ENCODE results near the gene CUX1.

Gene CUX1

DNA sequence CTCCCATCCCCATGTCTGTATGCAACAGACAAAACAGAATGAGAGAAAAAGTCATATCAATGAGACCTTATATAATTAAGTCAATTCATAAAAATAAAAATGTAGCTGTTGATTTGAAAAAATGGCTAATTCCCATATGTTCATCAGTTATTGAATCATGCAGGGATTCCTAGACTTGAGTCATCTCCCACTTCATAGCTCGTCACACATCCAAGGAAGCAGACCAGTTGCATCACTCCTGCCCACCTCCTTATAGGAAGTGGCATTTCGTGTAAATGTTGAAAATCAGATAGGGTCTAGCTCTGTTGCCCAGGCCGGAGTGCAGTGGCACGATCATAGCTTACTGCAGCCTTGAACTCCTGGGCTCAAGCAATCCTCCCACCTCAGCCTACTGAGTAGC, 413.2 kb downstream of the CUX1 start:
- DNase-seq = peak; percentile 27

DNA sequence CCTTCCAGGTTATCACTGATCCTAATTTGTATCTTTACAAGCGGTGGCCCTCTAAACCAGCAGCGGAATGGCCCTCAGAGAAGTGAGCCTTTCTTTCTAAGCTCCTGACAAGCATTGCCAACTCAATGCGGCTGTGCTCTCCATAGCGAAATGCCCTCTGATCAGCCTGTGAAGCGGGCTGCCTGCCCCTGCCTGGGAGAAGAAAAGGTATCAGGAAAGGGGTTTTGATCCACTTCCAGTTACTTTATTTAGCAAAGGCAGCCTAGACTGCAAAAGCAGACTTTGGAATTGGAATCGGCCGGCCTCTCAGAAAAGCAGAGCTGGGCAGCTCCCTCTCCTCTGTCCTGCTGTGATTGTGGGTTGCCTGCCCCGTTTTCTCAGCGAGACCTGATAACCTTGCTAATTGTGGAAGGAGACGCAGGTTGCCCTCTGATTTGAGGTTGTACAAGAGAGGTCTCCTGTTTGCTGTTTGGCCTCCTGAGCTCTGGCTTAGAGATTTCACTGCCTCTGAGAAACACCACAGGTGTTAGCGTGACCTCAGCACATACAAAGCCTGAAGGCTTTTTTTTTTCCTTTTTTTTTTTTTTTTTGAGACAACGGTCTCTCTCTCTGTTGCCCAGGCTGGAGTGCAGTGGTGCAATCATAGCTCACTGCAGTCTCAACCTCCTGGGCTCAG, 415.3 kb downstream of the CUX1 start:
- no peak for DNase-seq

DNA sequence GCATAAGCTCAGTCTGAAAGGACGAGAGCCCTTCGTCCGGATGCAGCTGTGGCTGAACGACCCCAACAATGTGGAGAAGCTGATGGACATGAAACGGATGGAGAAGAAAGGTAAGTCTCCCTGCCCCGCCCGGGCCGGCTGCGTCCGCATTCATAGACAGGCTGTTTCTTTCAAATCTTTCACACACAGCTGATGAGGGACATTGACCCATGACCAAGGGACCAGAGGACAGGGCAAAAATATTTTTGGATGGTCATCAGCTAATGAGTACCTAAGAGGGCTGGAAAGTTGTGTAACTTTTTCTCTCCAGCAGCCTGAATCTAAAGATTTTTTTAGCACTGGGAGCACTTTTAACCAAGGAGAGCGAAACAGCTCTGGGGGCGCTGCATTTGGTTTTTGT, 416.7 kb downstream of the CUX1 start:
- no peak for DNase-seq

DNA sequence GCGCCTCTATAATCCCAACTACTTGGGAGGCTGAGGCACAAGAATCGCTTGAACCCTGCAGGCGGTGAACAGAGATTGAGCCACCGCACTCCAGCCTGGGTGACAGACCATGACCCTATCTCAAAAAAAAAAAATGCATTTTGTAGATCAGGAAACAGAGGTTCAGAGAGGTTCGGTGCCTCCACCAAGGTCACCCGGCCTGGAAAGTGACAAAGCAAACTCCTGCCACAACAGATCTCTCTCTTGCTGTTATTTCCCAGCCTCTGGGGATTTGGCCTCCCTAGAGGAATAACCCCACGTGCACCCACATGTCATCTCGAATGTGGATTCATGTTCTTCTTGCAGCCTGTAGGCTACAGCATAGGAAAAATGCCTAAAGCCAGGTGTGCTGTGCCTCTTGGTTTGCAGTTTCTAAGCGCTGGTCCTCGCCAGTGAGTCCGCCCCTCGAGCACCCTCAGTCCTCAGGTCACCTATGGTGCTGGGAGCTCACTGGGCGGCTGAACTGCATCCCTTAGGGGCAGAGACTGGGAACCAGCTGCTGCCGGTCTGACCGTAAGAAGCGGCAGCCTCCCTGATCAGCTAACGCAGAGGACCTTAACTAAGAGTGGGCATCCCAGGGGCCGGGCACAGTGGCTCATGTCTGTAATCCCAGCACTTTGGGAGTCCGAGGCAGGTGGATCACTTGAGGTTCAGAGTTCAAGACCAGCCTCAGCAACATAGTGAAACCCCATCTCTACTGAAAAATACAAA, 417.6 kb downstream of the CUX1 start:
- DNase-seq = no peak

DNA sequence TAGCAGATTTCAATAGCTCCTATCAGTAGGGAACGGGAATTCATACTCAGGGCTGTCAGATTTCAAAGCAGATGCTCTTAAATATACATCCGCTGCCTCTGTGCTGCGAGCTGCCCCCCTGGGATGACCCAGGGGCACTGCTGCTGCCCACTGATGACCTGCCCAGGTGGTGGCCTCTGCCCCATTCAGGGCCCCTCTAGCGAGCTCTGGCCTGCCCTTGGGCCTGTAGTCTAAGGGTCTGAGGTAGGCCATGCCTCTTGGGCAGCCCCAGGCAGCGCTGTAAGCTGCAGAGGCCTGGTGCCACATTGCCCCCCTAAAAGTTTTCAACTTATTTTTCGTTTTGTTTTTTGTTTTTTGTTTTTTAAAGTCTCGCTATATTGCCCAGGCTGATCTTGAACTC, 418.7 kb downstream of the CUX1 start:
- no peak for DNase-seq

DNA sequence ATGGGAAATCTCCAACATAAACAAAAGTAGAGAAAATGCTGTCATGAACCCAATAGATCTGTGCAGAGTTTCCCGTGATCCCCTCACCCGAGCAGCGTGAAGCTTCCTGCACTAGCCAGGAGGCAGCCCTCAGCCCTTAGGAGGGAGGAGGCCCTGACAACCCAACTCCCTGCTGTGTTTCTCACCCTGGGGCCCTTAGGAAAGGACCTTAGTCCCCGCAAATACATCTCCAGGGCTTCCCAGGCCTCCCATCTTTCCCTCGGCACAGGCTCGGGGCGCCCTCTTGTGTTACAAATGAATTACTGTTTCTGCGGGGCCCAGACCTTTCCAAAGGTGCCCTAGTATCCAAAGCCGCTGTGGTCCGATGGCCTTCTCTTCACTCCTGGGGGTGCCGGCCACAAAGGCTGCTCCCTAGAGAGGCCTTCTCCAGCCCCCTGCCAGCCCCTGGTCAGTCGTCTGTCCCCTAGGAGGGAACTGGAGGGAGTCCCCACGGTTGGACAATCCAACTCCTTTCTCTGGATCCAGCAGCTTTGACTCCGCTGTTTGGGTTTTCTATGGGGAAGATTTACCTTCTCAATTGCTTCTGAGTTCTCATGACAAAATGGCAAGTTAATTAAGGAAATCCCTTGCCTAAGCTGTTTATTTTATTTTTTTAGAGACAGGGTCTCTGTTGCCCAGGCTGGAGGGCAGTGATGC, 419.3 kb downstream of the CUX1 start:
- peak; percentile 44 for DNase-seq

DNA sequence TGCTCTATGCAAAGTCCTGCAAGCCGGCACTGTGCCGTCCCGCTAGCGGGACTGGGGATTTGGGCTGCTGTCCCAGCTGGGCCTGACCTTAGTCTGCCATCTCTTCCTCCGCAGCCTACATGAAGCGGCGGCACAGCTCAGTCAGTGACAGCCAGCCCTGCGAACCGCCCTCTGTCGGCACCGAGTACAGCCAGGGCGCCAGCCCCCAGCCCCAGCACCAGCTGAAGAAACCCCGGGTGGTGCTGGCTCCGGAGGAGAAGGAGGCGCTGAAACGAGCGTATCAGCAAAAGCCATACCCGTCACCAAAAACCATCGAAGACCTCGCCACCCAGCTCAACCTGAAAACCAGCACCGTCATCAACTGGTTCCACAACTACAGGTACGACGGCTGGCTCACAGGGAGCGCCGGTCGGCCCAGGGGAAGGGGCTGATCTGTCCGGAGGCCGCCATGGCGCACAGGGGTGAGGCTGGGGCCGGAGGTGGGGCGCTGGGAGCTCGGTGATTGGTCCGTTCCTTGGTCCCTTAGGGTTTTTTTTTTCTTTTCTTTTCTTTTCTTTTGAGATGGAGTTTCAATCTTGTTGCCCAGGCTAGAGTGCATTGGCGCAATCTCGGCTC, 421.9 kb downstream of the CUX1 start:
- no peak for DNase-seq

DNA sequence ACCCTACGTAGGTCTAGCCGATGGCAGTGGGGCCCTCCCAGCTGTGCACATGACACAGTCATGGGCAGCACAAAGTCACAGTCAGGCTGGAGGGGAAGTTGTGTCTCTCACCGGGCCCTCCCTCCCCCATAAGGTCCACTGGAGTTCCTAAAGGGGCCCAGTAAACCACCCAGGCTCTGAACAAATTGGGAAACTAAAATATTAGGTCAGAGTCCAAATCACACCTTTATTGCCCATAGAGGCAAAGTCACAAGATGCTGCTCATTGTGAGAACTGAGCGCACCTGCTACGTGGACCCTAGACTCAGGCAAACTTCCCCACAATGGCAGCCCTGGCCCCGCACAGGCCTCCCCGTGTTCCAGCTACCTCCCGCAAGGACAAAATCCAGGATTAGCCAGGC, 424.0 kb downstream of the CUX1 start:
- DNase-seq = no peak

DNA sequence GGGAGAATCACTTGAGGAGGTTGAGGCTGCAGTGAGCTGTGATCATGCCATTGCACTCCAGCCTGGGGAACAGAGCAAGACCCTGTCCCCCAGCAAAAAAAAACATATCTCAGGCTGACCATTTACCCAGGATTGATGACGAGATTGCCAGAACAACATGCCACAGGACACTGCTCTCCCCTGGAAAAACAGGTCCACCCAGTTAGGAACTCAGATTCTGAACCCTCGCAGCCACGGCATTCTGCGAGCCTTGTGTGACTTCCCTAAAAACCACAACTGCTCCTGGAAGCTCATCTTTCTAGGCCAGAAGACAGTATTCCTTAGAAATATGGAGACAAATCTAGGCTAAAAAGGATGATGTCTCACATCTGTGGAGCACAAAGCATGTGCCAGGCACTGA, 427.2 kb downstream of the CUX1 start:
- no peak for DNase-seq

DNA sequence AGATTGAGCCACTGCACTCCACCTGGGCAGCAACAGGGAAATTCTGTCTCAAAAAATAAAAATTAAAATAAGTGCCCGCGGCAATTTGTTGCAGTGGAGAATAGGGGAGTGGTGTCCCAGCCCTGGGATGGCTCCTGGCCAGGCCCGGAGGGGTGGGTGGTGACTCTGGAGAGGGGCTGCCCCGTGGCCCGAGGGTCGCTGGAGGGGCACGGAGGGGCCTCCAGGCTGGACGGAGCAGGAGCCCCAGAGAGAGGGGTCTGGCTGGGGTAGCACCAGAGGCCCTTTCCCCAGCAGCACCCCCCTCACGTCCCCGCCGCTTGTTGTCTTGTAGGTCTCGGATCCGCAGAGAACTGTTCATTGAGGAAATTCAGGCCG, 430.6 kb downstream of the CUX1 start:
- no peak for DNase-seq

DNA sequence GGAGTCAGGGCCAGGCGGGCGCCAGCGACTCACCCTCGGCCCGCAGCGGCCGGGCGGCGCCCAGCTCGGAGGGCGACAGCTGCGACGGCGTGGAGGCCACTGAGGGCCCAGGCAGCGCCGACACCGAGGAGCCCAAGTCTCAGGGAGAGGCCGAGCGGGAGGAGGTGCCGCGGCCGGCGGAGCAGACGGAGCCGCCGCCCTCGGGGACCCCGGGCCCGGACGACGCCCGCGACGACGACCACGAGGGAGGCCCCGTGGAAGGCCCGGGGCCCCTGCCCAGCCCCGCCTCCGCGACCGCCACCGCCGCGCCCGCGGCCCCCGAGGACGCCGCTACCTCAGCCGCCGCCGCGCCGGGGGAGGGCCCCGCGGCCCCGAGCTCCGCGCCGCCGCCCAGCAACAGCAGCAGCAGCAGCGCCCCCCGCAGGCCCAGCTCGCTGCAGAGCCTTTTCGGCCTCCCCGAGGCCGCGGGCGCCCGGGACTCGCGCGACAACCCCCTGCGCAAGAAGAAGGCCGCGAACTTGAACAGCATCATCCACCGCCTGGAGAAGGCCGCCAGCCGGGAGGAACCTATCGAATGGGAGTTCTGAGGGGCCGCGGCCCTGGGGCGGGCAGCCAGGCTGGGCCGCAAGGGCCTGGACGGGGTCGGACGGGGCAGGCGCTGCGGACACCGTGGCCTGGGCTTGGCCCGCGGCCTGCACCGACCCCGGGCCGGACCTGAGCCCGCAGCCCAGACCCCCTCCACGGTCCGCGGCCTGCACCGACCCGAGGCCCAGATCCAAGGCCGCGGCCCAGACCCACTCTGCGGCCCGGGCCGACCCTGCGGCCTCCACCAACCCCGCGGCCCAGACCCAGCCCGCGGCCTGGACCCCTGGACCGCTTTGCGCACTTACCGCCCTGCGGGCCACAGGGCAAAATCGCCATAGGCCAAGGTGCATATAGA, 431.3 kb downstream of the CUX1 start:
- no peak for DNase-seq

DNA sequence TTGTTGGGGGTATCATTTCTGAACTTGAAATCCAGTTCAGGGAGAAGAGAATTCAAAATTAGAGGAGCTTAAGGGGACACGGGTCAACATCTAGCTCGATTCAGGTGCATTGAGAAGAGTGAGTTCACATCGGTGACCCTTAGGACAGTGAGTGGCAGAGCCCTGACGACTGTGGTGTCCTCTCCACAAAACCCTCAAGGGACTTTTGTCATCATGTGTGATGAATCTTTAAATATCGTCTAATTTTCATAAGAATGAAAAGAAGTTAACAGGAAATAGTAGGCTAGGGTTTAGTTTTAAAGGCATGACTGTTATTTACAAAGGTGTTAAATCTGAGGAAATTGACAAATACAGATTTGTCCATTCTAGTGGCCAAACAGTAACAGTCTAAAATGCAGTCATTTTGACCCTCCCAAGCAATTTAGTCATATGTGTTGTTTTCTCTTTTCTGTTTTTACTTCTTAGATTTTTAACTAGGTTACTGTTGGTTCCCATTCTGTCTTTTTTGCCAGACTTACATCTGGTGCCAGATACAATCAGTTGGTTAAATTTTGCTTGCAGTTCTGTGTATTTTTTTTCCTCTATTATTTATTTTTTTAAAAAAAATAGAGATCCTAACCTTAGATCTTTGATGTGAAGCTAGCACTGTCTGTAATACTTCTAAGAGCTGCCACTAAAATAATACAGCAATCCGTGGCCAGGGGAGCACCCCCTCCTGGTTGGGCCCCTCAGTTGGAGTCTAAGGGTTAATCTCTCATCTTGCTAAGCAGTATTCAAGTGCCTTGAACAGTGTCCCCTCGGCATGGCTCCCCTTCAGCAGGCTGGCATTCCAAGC, 434.3 kb downstream of the CUX1 start:
- no peak for DNase-seq

DNA sequence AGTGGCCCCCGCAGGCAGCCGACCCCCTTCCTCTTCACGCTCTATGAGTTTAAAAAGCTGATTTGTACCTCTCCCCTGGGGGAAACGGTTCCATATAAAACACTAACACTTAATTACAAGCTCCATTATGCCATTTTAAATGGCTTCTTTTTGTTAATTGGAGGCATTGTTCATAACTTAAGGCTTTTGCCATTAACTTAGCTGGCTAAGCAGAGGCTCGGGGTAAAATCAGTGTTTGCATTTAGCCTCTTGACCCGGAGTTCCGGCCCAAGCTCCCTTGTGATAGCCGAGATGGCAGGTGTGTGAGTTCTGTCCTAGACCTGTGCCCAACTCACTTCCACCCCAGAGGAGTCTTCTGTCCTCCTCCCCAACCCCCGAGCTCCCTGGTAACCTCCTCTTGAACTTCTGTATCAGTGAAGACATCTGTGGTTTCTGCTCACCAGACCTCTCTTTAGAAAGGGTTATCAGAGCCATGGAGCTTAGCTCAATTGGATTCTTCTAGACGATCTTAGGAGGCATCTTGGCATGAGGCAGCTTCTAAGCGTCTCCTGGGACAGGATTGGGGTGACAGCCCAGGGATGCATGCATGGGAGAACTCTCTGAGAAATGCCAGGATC, 435.0 kb downstream of the CUX1 start:
- no peak for DNase-seq

DNA sequence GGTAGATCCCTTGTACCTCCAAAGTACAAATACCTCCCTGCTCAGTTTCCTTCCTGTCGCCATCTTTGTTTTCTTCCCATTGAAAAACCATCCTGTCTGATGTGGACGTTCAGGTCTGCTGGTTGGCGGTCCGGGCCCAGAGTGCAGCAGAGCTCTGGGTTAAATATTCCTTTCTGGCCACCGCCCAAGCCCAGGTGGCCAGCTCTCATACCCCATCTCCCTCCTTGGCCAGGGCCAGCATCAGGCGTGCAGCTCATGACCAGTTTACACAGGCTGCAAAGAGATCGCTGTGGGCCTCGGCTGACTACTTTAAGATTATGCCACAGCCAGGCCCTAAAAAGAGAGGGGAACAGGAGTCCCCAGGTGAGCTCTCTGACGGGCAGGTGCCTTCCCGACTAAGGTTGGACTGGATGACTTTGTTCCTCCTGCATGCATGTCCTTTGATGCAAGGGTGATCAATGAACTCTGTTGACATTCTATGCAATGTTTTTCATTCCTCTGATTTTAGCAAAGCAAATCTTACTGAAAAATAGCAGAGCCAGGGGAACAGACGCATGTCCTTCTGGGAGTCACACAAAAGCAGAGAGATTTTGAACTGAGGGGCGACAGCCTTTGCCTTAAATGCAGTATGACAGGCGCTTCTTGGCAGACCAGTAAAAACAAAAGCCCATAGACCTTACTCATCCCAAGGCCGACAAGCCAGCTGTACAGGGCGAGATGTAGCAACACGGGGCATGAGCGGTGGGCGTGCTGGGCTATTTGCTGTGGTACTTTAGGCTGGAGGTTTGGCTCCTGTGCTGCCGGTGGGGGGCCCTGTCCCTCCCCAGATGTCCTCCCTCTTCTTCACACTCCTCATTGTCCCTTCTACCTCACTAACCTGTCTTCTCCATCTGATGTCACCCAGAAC, 435.9 kb downstream of the CUX1 start:
- DNase-seq = no peak

DNA sequence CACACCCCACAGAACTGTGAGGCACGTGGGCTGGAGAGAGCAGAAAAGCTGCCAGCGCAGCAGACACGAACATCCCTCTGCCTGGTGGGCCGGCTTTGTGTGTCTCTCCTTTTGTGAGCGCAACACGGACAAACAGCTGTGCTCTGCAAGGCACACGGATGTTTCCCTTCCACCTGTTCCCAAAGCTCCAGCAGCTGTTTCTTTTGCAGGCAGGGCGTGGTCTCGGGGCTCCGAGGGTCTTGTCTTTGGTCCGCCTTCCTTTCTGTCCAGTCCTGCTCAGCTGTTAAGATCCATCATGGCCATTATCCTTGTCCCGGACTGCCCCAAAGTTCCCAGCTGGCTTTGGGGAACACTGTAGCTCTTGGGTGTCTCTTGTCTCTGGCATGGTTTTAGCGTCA, 436.5 kb downstream of the CUX1 start:
- no peak for DNase-seq

DNA sequence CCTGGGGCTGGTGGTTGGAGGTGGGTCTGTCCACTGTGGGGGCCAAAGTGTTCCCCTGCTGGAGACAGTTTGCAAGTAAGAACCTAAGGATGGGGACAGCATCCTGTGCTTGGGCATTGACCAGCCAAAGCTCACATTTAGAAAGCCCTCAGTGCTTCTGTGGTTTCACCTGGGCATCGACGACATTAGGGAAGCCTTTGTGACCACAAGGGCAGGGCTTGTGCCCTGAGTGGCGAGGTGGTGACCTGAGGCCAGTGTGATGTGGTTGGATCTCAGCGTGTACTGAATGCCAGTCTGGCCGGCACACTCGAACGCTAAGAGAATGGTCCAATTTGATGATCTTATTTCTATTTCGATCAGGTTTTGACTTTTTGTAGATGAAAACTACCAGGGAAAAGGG, 437.1 kb downstream of the CUX1 start:
- no peak for DNase-seq

DNA sequence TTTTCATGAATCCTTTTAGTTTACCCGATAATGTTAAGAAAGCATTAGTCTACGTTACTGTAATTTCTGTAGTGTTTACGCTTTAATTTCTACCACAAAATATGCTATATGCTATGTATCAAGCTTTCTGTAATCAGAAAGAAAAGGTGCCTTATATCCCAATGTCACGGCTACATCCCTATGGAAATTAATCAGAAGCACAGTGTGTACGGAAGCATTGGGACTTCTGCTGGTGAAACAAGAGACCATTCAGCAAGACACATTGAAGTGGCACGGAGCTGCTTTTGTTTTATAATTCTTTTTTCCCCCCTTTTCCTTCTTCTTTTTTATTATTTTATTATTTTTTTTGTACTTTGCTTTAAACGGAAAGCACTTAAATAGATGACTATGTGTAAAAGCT, 438.1 kb downstream of the CUX1 start:
- DNase-seq = no peak

DNA sequence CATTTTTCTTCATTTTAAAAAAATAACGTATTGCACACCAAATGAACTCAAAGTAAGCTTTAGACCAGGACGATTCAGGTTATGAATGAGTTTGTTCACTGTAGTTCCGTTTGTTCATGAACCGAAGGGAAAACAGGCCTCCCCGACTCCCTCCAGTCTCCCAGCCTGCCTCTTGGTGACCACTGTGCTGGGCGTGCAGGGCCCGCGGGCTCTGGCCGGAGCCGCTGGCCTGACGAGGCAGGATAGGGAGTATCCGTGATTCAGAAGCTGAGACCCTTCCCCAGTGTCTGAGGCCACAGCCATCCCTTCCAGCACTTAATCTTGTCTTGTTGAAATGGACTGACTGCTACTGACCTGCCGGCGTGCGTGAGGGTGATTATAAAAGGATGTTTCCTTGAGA, 438.5 kb downstream of the CUX1 start:
- no peak for DNase-seq

DNA sequence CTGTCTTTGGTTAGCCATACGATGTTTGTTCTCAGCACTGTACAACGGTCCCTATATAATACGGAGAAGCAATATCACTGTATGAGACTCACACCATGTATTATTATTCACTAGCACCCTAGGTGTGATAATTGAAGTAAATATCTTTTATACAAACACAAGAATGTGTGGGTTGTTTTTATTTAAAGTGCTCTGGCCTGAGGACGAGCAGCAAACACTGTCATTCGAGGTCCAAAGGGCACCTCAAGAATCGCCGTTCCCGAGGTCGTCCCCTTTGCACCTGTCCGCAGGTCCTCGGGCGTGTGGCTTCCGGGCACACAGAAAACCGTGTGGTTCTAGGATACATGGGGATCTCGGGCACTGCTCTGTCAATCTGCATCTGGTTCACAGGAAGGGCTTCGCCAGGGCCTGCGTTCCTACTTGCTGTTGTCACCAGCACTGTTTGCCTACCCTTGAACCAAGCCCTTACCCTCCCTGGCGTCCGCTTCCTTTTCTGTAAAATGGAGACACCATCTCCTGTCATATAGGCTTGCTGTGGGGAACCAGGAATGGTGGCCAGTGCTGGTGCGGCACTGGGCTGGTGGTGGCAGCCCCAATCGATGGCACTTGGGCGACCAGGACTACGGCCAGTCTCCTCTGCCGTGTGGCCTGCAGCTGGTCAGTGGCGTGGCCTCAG, 440.8 kb downstream of the CUX1 start:
- DNase-seq = no peak

DNA sequence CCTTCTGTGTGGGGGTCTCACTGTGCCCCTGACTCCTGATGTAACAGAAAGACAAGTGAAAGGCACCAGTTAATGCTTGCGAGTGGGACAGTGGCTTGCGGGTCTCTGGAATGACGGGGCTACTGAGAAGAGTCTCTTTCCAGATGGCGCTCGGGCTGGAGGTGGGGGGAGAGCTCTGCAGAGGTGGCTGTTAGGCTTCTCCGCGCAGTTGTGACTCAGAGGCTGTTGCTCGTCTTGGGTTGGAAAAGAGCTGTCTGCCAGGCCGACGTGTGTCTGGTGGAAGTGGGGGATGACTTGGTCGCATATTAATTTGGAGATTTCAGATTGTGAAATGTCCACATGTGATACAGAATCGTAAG, 441.3 kb downstream of the CUX1 start:
- DNase-seq = no peak
